Measurements from ENCODE around the gene COL4A5.

COL4A5 gene

DNA sequence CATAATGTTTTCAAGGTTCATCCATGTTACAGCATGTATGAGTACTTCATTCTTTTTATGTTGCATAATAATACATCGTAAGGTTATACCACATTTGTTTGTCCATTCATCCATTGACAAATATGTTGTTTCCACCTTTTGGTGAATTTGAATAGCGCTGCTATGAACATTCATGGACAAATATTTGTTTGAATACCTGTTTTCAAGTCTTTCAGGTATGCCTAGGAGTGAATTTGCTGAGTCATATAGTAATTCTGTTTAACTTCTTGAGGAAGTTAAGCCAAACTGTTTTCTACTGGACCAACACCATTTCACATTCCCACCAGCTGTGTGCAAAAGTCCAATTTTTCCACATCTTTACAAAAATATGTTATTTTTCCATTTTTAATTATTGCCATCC, 265.2 kb downstream of the COL4A5 start:
- H2AFZ ChIP-seq (ENCODE audit: low read length): no peak overlapping the region
- no peak overlapping the region for H2AK5ac ChIP-seq (ENCODE audit: low read depth, low read length)
- H3K79me1 ChIP-seq (ENCODE audit: low read depth, low read length): no peaks in the 10 kb centered on the region
- H3K27ac ChIP-seq (replicated peaks; ENCODE audit: low read length): no peak overlapping the region
- no peaks in the 10 kb centered on the region for H3K36me3 ChIP-seq (replicated peaks in 1 of 2; ENCODE audit: control insufficient read depth in 2 of 2, insufficient read depth in 2 of 2, low read length in 2 of 2)
- no peaks in the 10 kb centered on the region for H3K4me1 ChIP-seq (ENCODE audit: control insufficient read depth in 2 of 2, insufficient read depth in 1 of 2, low read depth in 1 of 2, low read length in 2 of 2)
- no peak overlapping the region for H2BK15ac ChIP-seq (ENCODE audit: low read length)
- DNase-seq (ENCODE audit: low spot score): no peak
- H2BK120ac ChIP-seq (ENCODE audit: low read depth, low read length): no peak overlapping the region
- no peak overlapping the region for H2BK5ac ChIP-seq (ENCODE audit: low read length)
- no peak overlapping the region for H3K4me3 ChIP-seq (ENCODE audit: low read length in 2 of 2)
- H3K4me2 ChIP-seq (ENCODE audit: insufficient read depth, low read length, poor library complexity, severe bottlenecking): no peak overlapping the region
- no peaks in the 10 kb centered on the region for H3K27me3 ChIP-seq (ENCODE audit: control insufficient read depth in 3 of 3, insufficient read depth in 3 of 3, low read depth in 1 of 3, low read length in 3 of 3)
- H2BK12ac ChIP-seq (ENCODE audit: low read length): no peak overlapping the region
- H3K23ac ChIP-seq (ENCODE audit: low read depth, low read length, poor library complexity): no peak overlapping the region
- WGBS, 2 donors (ENCODE audit: extremely low coverage in 2 of 2, insufficient read length in 2 of 2, insufficient replicate concordance in 1 of 2): no CpG with 5 or more reads among the region's 2 CpGs
- no peak overlapping the region for H3K18ac ChIP-seq (ENCODE audit: low read length)
- H4K8ac ChIP-seq (ENCODE audit: low read depth, low read length): no peak overlapping the region
- H3K9ac ChIP-seq (ENCODE audit: low read depth, low read length, poor library complexity): no peak overlapping the region
- H3K9me3 ChIP-seq (replicated peaks in 1 of 2; ENCODE audit: control insufficient read depth in 2 of 2, insufficient read depth in 1 of 2, low read depth in 1 of 2, low read length in 2 of 2): no peaks in the 10 kb centered on the region
- H3K14ac ChIP-seq (ENCODE audit: low read length): no peak overlapping the region
- no peak overlapping the region for H4K91ac ChIP-seq (ENCODE audit: low read depth, low read length, poor library complexity)
- no peak overlapping the region for H3K4ac ChIP-seq (ENCODE audit: low read length)

DNA sequence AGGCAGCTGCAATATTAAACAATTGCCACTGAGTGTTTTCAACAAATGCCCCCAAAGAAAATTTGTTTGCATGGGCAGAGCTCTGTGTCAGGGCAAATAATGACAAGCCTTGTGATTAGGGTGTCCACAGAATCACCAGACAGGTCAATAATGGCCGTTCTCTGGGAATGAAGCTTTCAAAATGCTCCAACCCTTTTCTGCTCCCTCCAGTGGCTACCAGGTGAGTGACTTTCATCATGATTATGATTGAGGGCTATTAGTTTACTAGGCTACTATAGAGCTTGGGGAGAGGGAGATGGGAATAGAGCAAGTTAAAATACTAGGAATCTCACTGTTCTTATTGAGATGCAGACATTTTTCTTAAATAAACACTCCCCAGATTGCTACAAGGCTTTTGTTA, 273.2 kb downstream of the COL4A5 start:
- Histone ChIP-seq H3K36me3 (replicated peaks in 1 of 2; ENCODE audit: control insufficient read depth in 2 of 2, insufficient read depth in 2 of 2, low read length in 2 of 2) (no peaks in the 10 kb centered on the region), H3K14ac (ENCODE audit: low read length) (no peak overlapping the region), H3K23ac (ENCODE audit: low read depth, low read length, poor library complexity) (no peak overlapping the region), H3K27ac (replicated peaks; ENCODE audit: low read length) (no peak overlapping the region), H2BK5ac (ENCODE audit: low read length) (no peak overlapping the region), H3K27me3 (ENCODE audit: control insufficient read depth in 3 of 3, insufficient read depth in 3 of 3, low read depth in 1 of 3, low read length in 3 of 3) (no peaks in the 10 kb centered on the region), H2BK120ac (ENCODE audit: low read depth, low read length) (no peak overlapping the region), H4K8ac (ENCODE audit: low read depth, low read length) (no peak overlapping the region), H2AK5ac (ENCODE audit: low read depth, low read length) (no peak overlapping the region), H3K4me3 (ENCODE audit: low read length in 2 of 2) (no peak overlapping the region), H2AFZ (ENCODE audit: low read length) (no peak overlapping the region), H3K9me3 (replicated peaks in 1 of 2; ENCODE audit: control insufficient read depth in 2 of 2, insufficient read depth in 1 of 2, low read depth in 1 of 2, low read length in 2 of 2) (peaks cover 0 to 3% of the 10 kb centered on the region in 2 donors), H3K9ac (ENCODE audit: low read depth, low read length, poor library complexity) (no peak overlapping the region), H2BK15ac (ENCODE audit: low read length) (no peak overlapping the region), H2BK12ac (ENCODE audit: low read length) (no peak overlapping the region), H3K18ac (ENCODE audit: low read length) (no peak overlapping the region), H3K79me1 (ENCODE audit: low read depth, low read length) (no peaks in the 10 kb centered on the region), H4K91ac (ENCODE audit: low read depth, low read length, poor library complexity) (no peak overlapping the region), H3K4me1 (ENCODE audit: control insufficient read depth in 2 of 2, insufficient read depth in 1 of 2, low read depth in 1 of 2, low read length in 2 of 2) (no peaks in the 10 kb centered on the region), H3K4me2 (ENCODE audit: insufficient read depth, low read length, poor library complexity, severe bottlenecking) (no peak overlapping the region), H3K4ac (ENCODE audit: low read length) (no peak overlapping the region)
- DNase-seq (ENCODE audit: low spot score): no peak
- no CpG with 5 or more reads among the region's 1 CpG for WGBS, 2 donors (ENCODE audit: extremely low coverage in 2 of 2, insufficient read length in 2 of 2, insufficient replicate concordance in 1 of 2)

GRCh38 chrX:108722561-108722960, 282.9 kb downstream of the COL4A5 start:
- Histone ChIP-seq H4K8ac (ENCODE audit: low read depth, low read length) (no peak overlapping the region), H2BK15ac (ENCODE audit: low read length) (no peak overlapping the region), H3K27me3 (ENCODE audit: control insufficient read depth in 3 of 3, insufficient read depth in 3 of 3, low read depth in 1 of 3, low read length in 3 of 3) (peaks cover 0 to 4% (median 0%) of the 10 kb centered on the region in 3 experiments), H2AFZ (ENCODE audit: low read length) (no peak overlapping the region), H4K91ac (ENCODE audit: low read depth, low read length, poor library complexity) (no peak overlapping the region), H3K79me1 (ENCODE audit: low read depth, low read length) (no peaks in the 10 kb centered on the region), H3K4me3 (ENCODE audit: low read length in 2 of 2) (no peak overlapping the region), H3K23ac (ENCODE audit: low read depth, low read length, poor library complexity) (no peak overlapping the region), H3K4ac (ENCODE audit: low read length) (no peak overlapping the region), H2BK12ac (ENCODE audit: low read length) (no peak overlapping the region), H2BK5ac (ENCODE audit: low read length) (no peak overlapping the region), H3K9ac (ENCODE audit: low read depth, low read length, poor library complexity) (no peak overlapping the region), H2BK120ac (ENCODE audit: low read depth, low read length) (no peak overlapping the region), H3K14ac (ENCODE audit: low read length) (no peak overlapping the region), H3K4me1 (ENCODE audit: control insufficient read depth in 2 of 2, insufficient read depth in 1 of 2, low read depth in 1 of 2, low read length in 2 of 2) (peaks cover 0 to 5% of the 10 kb centered on the region in 2 donors), H3K27ac (replicated peaks; ENCODE audit: low read length) (no peak overlapping the region), H3K18ac (ENCODE audit: low read length) (no peak overlapping the region), H3K9me3 (replicated peaks in 1 of 2; ENCODE audit: control insufficient read depth in 2 of 2, insufficient read depth in 1 of 2, low read depth in 1 of 2, low read length in 2 of 2) (no peaks in the 10 kb centered on the region), H2AK5ac (ENCODE audit: low read depth, low read length) (no peak overlapping the region), H3K4me2 (ENCODE audit: insufficient read depth, low read length, poor library complexity, severe bottlenecking) (no peak overlapping the region), H3K36me3 (replicated peaks in 1 of 2; ENCODE audit: control insufficient read depth in 2 of 2, insufficient read depth in 2 of 2, low read length in 2 of 2) (peaks cover 0 to 4% of the 10 kb centered on the region in 2 donors)
- WGBS, 2 donors (ENCODE audit: extremely low coverage in 2 of 2, insufficient read length in 2 of 2, insufficient replicate concordance in 1 of 2): no CpG with 5 or more reads among the region's 2 CpGs
- no peak for DNase-seq (ENCODE audit: low spot score)

DNA sequence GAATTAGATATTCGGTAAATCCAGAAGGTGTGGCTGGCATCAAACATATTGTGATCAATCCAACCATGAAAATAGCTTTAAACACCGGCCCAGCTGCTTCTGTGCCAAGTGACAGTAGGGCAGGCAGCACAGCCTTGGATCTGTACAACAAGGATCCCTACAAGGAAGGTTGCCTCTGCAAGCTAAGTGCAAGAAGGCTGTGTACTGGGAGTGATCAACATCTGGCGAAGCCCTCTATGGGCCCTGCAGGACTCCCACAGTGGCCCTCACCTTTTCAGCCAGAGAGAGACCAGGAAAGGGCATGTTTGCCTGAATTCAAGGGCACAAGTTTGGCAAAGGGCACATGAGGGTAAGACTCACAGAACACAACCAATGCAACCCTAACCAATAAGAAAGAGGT, 287.1 kb downstream of the COL4A5 start:
- no peak overlapping the region for H4K8ac ChIP-seq (ENCODE audit: low read depth, low read length)
- no peak overlapping the region for H3K14ac ChIP-seq (ENCODE audit: low read length)
- no peak overlapping the region for H3K9ac ChIP-seq (ENCODE audit: low read depth, low read length, poor library complexity)
- no peak overlapping the region for H2AK5ac ChIP-seq (ENCODE audit: low read depth, low read length)
- no peak overlapping the region for H3K18ac ChIP-seq (ENCODE audit: low read length)
- H3K27me3 ChIP-seq (ENCODE audit: control insufficient read depth in 3 of 3, insufficient read depth in 3 of 3, low read depth in 1 of 3, low read length in 3 of 3): peaks cover 0 to 11% (median 0%) of the 10 kb centered on the region in 3 experiments
- H3K27ac ChIP-seq (replicated peaks; ENCODE audit: low read length): no peak overlapping the region
- no peaks in the 10 kb centered on the region for H3K9me3 ChIP-seq (replicated peaks in 1 of 2; ENCODE audit: control insufficient read depth in 2 of 2, insufficient read depth in 1 of 2, low read depth in 1 of 2, low read length in 2 of 2)
- no peak overlapping the region for H3K4ac ChIP-seq (ENCODE audit: low read length)
- H3K4me1 ChIP-seq (ENCODE audit: control insufficient read depth in 2 of 2, insufficient read depth in 1 of 2, low read depth in 1 of 2, low read length in 2 of 2): peaks cover 3 to 5% of the 10 kb centered on the region in 2 donors
- no peak for DNase-seq (ENCODE audit: low spot score)
- H3K36me3 ChIP-seq (replicated peaks in 1 of 2; ENCODE audit: control insufficient read depth in 2 of 2, insufficient read depth in 2 of 2, low read length in 2 of 2): peaks cover 0 to 2% of the 10 kb centered on the region in 2 donors
- no peaks in the 10 kb centered on the region for H3K79me1 ChIP-seq (ENCODE audit: low read depth, low read length)
- no CpG with 5 or more reads among the region's 3 CpGs for WGBS, 2 donors (ENCODE audit: extremely low coverage in 2 of 2, insufficient read length in 2 of 2, insufficient replicate concordance in 1 of 2)
- no peak overlapping the region for H2BK15ac ChIP-seq (ENCODE audit: low read length)
- no peak overlapping the region for H2BK5ac ChIP-seq (ENCODE audit: low read length)
- no peak overlapping the region for H3K4me3 ChIP-seq (ENCODE audit: low read length in 2 of 2)
- H3K4me2 ChIP-seq (ENCODE audit: insufficient read depth, low read length, poor library complexity, severe bottlenecking): no peak overlapping the region
- H2AFZ ChIP-seq (ENCODE audit: low read length): no peak overlapping the region
- H4K91ac ChIP-seq (ENCODE audit: low read depth, low read length, poor library complexity): no peak overlapping the region
- H2BK12ac ChIP-seq (ENCODE audit: low read length): no peak overlapping the region
- no peak overlapping the region for H3K23ac ChIP-seq (ENCODE audit: low read depth, low read length, poor library complexity)
- H2BK120ac ChIP-seq (ENCODE audit: low read depth, low read length): no peak overlapping the region
